Kasumi-1 (cell line): ENCODE measurements around the gene TAS2R46.
"Not testable (repeated sequence)": the region's sequence is repeated elsewhere in the genome, so short reads cannot be mapped to it uniquely, and the experiment has no call there.

Experiments used
- DNase-seq, 2 experiments: peaks; one replicate each; lab custom pipeline; 2025; lab: John Stamatoyannopoulos, UW

Gene TAS2R46, protein sequence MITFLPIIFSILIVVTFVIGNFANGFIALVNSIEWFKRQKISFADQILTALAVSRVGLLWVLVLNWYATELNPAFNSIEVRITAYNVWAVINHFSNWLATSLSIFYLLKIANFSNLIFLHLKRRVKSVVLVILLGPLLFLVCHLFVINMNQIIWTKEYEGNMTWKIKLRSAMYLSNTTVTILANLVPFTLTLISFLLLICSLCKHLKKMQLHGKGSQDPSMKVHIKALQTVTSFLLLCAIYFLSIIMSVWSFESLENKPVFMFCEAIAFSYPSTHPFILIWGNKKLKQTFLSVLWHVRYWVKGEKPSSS

DNA sequence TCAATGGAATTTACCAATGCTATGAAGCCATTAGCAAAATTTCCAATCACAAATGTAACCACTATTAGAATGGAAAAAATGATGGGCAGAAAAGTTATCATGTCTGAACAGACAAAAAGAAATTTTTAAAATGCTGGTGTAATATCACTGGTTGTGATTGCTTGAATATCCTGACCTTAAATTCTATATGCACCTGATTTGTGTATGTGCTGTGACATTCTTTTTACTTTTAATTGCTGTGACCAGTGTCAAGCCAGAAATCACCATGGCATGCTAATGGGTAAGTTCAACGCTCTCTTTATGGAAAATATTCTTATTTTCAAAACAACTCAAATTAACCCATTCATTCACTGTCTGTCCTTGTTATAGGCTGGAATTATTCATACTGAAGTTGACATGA is at the start of gene TAS2R46:
Gene TAS2R46, minus strand, starts transcription at position 101 of the 400 bp plus-strand sequence. Its CDS starts 0 bp downstream, at position 101.
- DNase-seq, result not testable (repeated sequence)

- not testable (repeated sequence) for DNase-seq
Measured at GRCh38 chr12:11111213-11111612, 49.1 kb upstream of the TAS2R46 start.

GRCh38 chr12:11108862-11109261 is 46.8 kb upstream of the TAS2R46 start:
- DNase-seq, result no peak

- DNase-seq, result no peak
Measured at GRCh38 chr12:11107719-11108118, 45.6 kb upstream of the TAS2R46 start.

DNA sequence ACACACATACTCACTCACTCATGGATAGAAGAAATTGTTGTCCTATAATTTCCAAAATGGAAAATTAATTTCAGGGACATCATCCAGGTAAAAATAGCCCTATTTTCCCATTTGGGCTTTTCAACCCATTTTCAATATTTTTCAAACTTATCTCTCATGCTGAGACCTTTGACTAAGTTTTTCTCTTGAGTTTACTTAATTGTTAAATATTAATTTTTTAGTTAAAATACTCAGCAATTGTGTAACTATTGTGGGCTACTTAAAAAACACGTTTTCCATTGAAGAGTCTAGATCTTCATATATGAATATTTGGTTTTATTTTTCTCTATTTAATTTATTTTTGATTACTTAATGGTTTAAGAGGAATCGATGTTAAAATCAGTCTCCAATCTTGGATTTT is 44.2 kb upstream of the TAS2R46 start:
- DNase-seq, result no peak

- no peak for DNase-seq
Measured at GRCh38 chr12:11105546-11105945, 43.5 kb upstream of the TAS2R46 start.

- not testable (repeated sequence) for DNase-seq
Measured at GRCh38 chr12:11094910-11095309, 32.8 kb upstream of the TAS2R46 start.

DNA sequence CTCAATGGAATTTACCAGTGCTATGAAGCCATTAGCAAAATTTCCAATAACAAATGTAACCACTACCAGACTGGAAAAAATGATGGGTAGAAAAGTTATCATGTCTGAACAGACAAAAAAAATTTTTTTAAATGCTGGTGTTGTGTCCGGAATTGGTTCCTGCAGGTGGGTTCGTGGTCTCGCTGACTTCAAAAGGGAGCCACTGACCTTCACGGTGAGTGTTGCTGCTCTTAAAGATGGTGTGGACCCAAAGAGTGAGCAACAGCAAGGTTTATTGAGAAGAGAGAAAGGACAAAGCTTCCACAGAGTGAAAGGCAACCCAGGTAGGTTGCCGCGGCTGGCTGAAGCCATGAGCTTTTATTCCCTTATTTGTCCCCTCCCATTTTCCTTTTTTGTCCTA is 30.0 kb upstream of the TAS2R46 start, which contains the start of gene TAS2R43:
Gene TAS2R43, minus strand, starts transcription at position 186 of the 400 bp plus-strand sequence. Its CDS starts 84 bp downstream, at position 102.
- DNase-seq, result no peak

GRCh38 chr12:11089246-11089645 is 27.2 kb upstream of the TAS2R46 start:
- no peak for DNase-seq

GRCh38 chr12:11085419-11085818 is 23.3 kb upstream of the TAS2R46 start:
- DNase-seq, result no peak

GRCh38 chr12:11081987-11082386 is 19.9 kb upstream of the TAS2R46 start:
- DNase-seq, result no peak

DNA sequence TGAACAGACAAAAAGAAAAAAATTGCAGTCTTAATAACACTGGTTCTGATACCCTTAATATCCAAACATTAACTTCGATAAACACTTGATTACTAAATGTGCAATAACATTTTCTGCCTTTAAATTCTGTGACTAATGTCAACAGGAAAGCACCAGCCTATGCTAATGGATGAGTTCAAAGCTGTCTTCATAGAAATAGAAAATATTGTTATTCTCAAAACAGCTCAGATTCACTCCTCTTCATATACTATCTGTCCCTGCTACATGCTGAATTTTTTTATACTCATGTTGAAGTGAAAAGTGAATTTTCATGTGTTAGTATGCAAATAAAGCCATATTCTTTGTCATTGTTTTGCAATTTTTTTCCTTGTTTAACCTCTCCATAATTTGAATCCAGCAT is 16.2 kb upstream of the TAS2R46 start:
- no peak for DNase-seq

GRCh38 chr12:11075642-11076041 is 13.5 kb upstream of the TAS2R46 start:
- DNase-seq, result no peak

GRCh38 chr12:11071414-11071813 is 9.3 kb upstream of the TAS2R46 start:
- no peak for DNase-seq

DNA sequence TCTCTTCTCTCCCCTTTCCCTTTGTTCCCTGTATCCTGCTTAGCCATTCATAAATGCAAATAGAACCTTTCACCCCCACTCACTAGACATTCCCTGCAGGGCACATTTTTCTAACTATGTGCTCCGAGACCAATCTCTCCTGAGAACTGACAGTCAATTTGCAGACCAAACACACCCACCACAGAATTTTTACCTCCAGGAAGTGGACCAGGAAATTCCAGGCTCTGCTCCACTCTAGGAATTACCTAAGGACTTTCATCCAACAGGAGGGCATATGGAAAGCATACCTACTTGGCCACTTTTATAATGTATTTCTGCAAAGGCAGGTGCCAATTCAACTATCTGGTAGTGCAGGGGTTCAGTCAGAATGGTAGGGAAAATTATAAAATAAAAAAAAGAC is 8.9 kb upstream of the TAS2R46 start:
- no peak for DNase-seq

- no peak for DNase-seq
Measured at GRCh38 chr12:11069854-11070365, 7.8 kb upstream of the TAS2R46 start.

- DNase-seq, result no peak
Measured at GRCh38 chr12:11067514-11067913, 5.4 kb upstream of the TAS2R46 start.

DNA sequence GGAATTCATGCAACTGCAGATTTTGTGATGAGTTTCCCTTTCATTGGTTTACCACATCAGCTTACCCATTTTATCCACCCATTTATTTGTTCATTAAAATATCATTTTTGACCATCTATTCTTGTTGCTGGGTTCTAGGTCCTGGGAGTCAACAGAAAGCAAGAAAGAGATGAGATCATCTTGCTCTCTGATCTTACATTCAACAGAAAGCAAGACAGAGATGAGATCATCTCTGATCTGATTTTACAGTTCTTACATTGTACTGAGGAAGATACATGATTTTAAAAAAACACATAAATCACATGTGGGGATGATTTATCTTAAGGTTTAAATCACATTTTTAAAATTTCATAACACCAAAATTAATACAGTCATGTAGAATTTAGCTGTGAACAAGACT is 2.3 kb downstream of the TAS2R46 start:
- no peak for DNase-seq

DNA sequence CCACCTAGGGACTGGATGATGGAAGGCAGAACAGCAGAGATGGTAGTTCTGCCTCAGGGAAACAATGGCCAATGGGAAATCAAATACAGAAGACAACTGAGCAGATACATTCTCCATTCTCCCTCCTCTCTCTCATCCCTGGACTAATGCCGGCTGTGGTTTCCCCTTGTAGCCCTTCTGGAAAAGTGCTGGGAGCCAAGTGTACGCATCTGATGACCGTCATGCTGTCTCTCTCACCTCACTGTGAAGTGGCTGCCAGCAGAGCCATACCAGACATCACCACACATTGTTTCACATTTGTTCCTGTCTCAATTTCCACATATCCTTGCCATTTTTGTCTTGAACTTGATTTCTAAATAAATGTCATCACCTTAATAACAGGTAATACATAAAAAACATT is 3.1 kb downstream of the TAS2R46 start:
- no peak for DNase-seq

DNA sequence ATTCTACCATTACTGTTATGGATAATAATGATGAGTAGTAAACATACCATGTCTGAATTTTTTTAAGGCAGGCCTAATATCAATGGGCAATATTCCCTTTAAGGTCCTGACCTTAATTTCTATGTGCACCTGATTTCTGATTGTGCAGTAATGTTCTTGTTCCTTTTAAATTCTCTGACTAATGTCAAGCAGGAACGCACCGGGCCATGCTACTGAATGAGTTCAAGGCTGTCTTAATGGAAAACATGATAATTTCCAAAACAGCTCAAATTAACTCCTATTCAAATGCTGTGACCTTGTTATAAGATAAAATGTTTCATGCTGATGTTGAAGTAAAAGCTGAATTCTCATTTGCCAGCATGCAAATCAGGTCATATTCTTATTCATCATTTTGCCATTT is 6.8 kb downstream of the TAS2R46 start:
- DNase-seq, result no peak

GRCh38 chr12:11049806-11050531 is 12.1 kb downstream of the TAS2R46 start:
- DNase-seq, result not testable (repeated sequence)

GRCh38 chr12:11041366-11041765 is 20.7 kb downstream of the TAS2R46 start:
- DNase-seq, result not testable (repeated sequence)

- DNase-seq, result no peak
Measured at GRCh38 chr12:11040162-11040561, 21.9 kb downstream of the TAS2R46 start.
